CD14-positive monocyte (primary cell): Measurements from ENCODE around the gene TPSG1. TPM values are rescaled to one million over a fixed set of nuclear protein-coding genes. Genes with fewer than 3 reads are reported as not detected.

Experiments
- DNase-seq, 3 donors: peaks; one replicate each; pipeline ENCODE4 v3.0.0-alpha.2; 2011 to 2022
- H2AFZ ChIP-seq: 2 replicates; pipeline ENCODE4 v1.6.0; 2012; ENCODE audit warnings: mild to moderate bottlenecking, low read depth, low read length, inconsistent platforms; ENCODE audit not compliant: insufficient read depth, poor library complexity, severe bottlenecking
- H3K27ac ChIP-seq, 2 donors: 1 replicate in 1 of 2; 2 replicates in 1 of 2; pipeline ENCODE4 v1.5.1; 2012 to 2013; ENCODE audit warnings: low read length in 2 of 2, control low read depth in 1 of 2, inconsistent platforms in 1 of 2, low read depth in 1 of 2, mild to moderate bottlenecking in 1 of 2
- H3K27me3 ChIP-seq, 2 donors: one replicate each; pipeline versions ENCODE4 v1.6.0 to v1.6.1; 2011 to 2013; ENCODE audit warnings: low read length in 2 of 2; ENCODE audit not compliant: control insufficient read depth in 2 of 2, insufficient read depth in 2 of 2
- H3K36me3 ChIP-seq, 2 donors: replicated peaks in 1 of 2; 1 replicate in 1 of 2; 2 replicates in 1 of 2; pipeline versions ENCODE4 v1.5.1 to v1.6.1; 2012 to 2013; ENCODE audit warnings: low read length in 2 of 2, control low read depth in 1 of 2, inconsistent platforms in 1 of 2, mild to moderate bottlenecking in 1 of 2; ENCODE audit not compliant: insufficient read depth in 2 of 2, control insufficient read depth in 1 of 2
- H3K4me1 ChIP-seq, 2 donors: 1 replicate in 1 of 2; 2 replicates in 1 of 2; pipeline versions ENCODE4 v1.5.1 to v1.6.1; 2012 to 2013; ENCODE audit warnings: low read length in 2 of 2, control low read depth in 1 of 2, inconsistent platforms in 1 of 2, mild to moderate bottlenecking in 1 of 2, moderate library complexity in 1 of 2; ENCODE audit not compliant: insufficient read depth in 2 of 2, control insufficient read depth in 1 of 2
- H3K4me2 ChIP-seq: replicated peaks from 2 replicates; pipeline ENCODE3; 2012; ENCODE audit warnings: low read length, moderate library complexity, mild to moderate bottlenecking; ENCODE audit not compliant: poor library complexity, severe bottlenecking; ENCODE audit errors: extremely low read depth
- H3K4me3 ChIP-seq, 3 experiments: fragments of 200-600 bp in 1 of 3; sonication (generic) in 1 of 3; replicated peaks in 1 of 3; 1 replicate in 2 of 3; 2 replicates in 1 of 3; pipeline ENCODE4 v1.5.1; 2011 to 2013; ENCODE audit warnings: low read length in 3 of 3, mild to moderate bottlenecking in 3 of 3, control low read depth in 2 of 3, low read depth in 2 of 3, inconsistent platforms in 1 of 3, moderate library complexity in 1 of 3
- H3K79me2 ChIP-seq: 2 replicates; pipeline ENCODE4 v1.6.0; 2012; ENCODE audit warnings: mild to moderate bottlenecking, control low read depth, inconsistent platforms, low read length, moderate library complexity; ENCODE audit not compliant: insufficient read depth
- H3K9ac ChIP-seq: 2 replicates; pipeline ENCODE4 v1.6.0; 2017; ENCODE audit warnings: low read length, mild to moderate bottlenecking; ENCODE audit not compliant: insufficient read depth, poor library complexity, severe bottlenecking
- H3K9me3 ChIP-seq, 2 donors: replicated peaks in 1 of 2; 1 replicate in 1 of 2; 2 replicates in 1 of 2; pipeline versions ENCODE4 v1.5.1 to v1.6.1; 2012 to 2013; ENCODE audit warnings: low read length in 2 of 2, control low read depth in 1 of 2; ENCODE audit not compliant: control insufficient read depth in 1 of 2, insufficient read depth in 1 of 2
- H4K20me1 ChIP-seq: 2 replicates; pipeline ENCODE4 v1.6.0; 2012; ENCODE audit warnings: mild to moderate bottlenecking, low read length, control low read depth, moderate library complexity; ENCODE audit not compliant: insufficient read depth
- H3K27ac Mint-ChIP-seq, 7 donors: one replicate each; pipeline ENCODE4 v1.8.0; 2020; ENCODE audit warnings: mild to moderate bottlenecking in 7 of 7, mixed read lengths in 7 of 7, moderate library complexity in 6 of 7, inconsistent platforms in 2 of 7
- H3K27me3 Mint-ChIP-seq, 3 donors: one replicate each; pipeline ENCODE4 v1.8.0; 2021 to 2022; ENCODE audit warnings: low read depth in 3 of 3, mild to moderate bottlenecking in 3 of 3, mixed read lengths in 3 of 3, moderate library complexity in 3 of 3, inconsistent platforms in 1 of 3
- H3K36me3 Mint-ChIP-seq, 2 donors: one replicate each; pipeline ENCODE4 v1.8.0; 2020; ENCODE audit warnings: mixed read lengths in 2 of 2, inconsistent platforms in 1 of 2, mild to moderate bottlenecking in 1 of 2
- H3K4me1 Mint-ChIP-seq: one replicate; pipeline ENCODE4 v1.8.0; 2020; ENCODE audit warnings: mild to moderate bottlenecking, mixed read lengths
- H3K4me3 Mint-ChIP-seq, 2 donors: one replicate each; pipeline ENCODE4 v1.8.0; 2020; ENCODE audit warnings: mild to moderate bottlenecking in 2 of 2, mixed read lengths in 2 of 2, moderate library complexity in 1 of 2
- H3K9me3 Mint-ChIP-seq, 7 donors: one replicate each; pipeline ENCODE4 v1.8.0; 2020 to 2022; ENCODE audit warnings: mixed read lengths in 7 of 7, mild to moderate bottlenecking in 6 of 7, moderate library complexity in 6 of 7, inconsistent platforms in 2 of 7
- CTCF ChIP-seq: fragments of 200-600 bp; IDR thresholded peaks from one replicate; pipeline ENCODE4 v1.8.0; 2022; ENCODE audit warnings: antibody characterized with exemption, mild to moderate bottlenecking
- WGBS: methylation state at CpG from one replicate; pipeline ENCODE4 v1.1.5; 2013; ENCODE audit warnings: missing lambda C conversion rate; ENCODE audit not compliant: insufficient coverage; 5-methylcytosine and 5-hydroxymethylcytosine counted together
- intact Hi-C, 2 donors: fragments of 100-400 bp; cut with micrococcal nuclease; formaldehyde crosslinking; loops; one replicate each; pipeline versions ENCODE4 v1.15.0 to v1.15.1; 2023
- polyA plus RNA-seq, 3 donors: library from polyadenylated mRNA; depleted of rRNA in 1 of 3; unstranded in 2 of 3; stranded (reverse) in 1 of 3; fragments of 300-500 nt in 2 of 3; fragments of >200 nt in 1 of 3; fragmentation: Illumina TruSeq in 2 of 3; gene quantifications; 1 replicate in 2 of 3; 2 replicates in 1 of 3; pipeline ENCODE4 v1.2.3, GENCODE V29; 2012 to 2021

The TPSG1 gene
- polyA plus RNA-seq, 3 donors: not detected

GRCh38 chr16:1261131-1261892, 36.2 kb upstream of the TPSG1 start:
- Histone ChIP-seq H3K4me1 (no peaks in the 10 kb centered on the region), H4K20me1 (no peaks in the 10 kb centered on the region), H3K27me3 (peaks cover 0 to 41% of the 10 kb centered on the region in 2 donors), H3K27ac (no peak overlapping the region), H3K79me2 (no peaks in the 10 kb centered on the region), H2AFZ (no peak overlapping the region), H3K9ac (no peak overlapping the region), H3K4me3 (no peak overlapping the region), H3K36me3 (no peaks in the 10 kb centered on the region), H3K4me2 (no peak overlapping the region), H3K9me3 (no peaks in the 10 kb centered on the region)
- 12% methylated on average over 35 of the region's 47 CpGs for WGBS
- Mint-ChIP-seq H3K27ac (no peak overlapping the region), H3K9me3 (peaks cover 3 to 9% (median 4%) of the 10 kb centered on the region in 7 donors), H3K4me3 (no peak overlapping the region), H3K4me1 (peaks cover 4% of the 10 kb centered on the region), H3K36me3 (no peaks in the 10 kb centered on the region), H3K27me3 (peaks cover 29 to 49% (median 30%) of the 10 kb centered on the region in 3 donors)
- no peak for DNase-seq
- intact Hi-C loops: loop anchor here in 1 of 2 donors (10.0 kb wide), 1 partner anchor 47 kb away; no protein-coding TSS in a partner anchor
- no peak for TF ChIP-seq CTCF

- H3K9ac ChIP-seq: no peak overlapping the region
- peaks cover 29 to 54% (median 30%) of the 10 kb centered on the region in 3 donors for H3K27me3 Mint-ChIP-seq
- peak overlapping the region in 1 of 2 donors; percentile 62 for H3K4me3 Mint-ChIP-seq
- no peak overlapping the region for H3K4me3 ChIP-seq
- H3K36me3 Mint-ChIP-seq: no peaks in the 10 kb centered on the region
- no peak for TF ChIP-seq CTCF
- no peak overlapping the region for H2AFZ ChIP-seq
- DNase-seq: no peak
- no peak overlapping the region for H3K27ac ChIP-seq
- H3K36me3 ChIP-seq: no peaks in the 10 kb centered on the region
- intact Hi-C loops: loop anchor here in 1 of 2 donors (10.0 kb wide), 1 partner anchor 45 kb away; no protein-coding TSS in a partner anchor
- H3K27me3 ChIP-seq: peaks cover 0 to 41% of the 10 kb centered on the region in 2 donors
- H4K20me1 ChIP-seq: no peaks in the 10 kb centered on the region
- H3K27ac Mint-ChIP-seq: no peak overlapping the region
- H3K79me2 ChIP-seq: no peaks in the 10 kb centered on the region
- no peak overlapping the region for H3K4me2 ChIP-seq
- no peaks in the 10 kb centered on the region for H3K4me1 ChIP-seq
- WGBS: 75% methylated on average over 36 of the region's 36 CpGs
- peaks cover 4% of the 10 kb centered on the region for H3K4me1 Mint-ChIP-seq
- H3K9me3 ChIP-seq: no peaks in the 10 kb centered on the region
- peaks cover 2 to 9% (median 4%) of the 10 kb centered on the region in 7 donors for H3K9me3 Mint-ChIP-seq
Observed at GRCh38 chr16:1260101-1260680, 35.1 kb upstream of the TPSG1 start.
